Loucy (cell line): ENCODE data around the gene KREMEN1.

ENCODE experiments used
- CTCF ChIP-seq: fragments of 200-600 bp; sonication (generic); conservative IDR thresholded peaks from 2 replicates; pipeline ENCODE4 v1.5.1; 2014; ENCODE audit warnings: mild to moderate bottlenecking, antibody characterized with exemption, low read length
- EZH2phosphoT487 ChIP-seq: fragments of 200-600 bp; IDR thresholded peaks from 2 replicates; pipeline ENCODE4 v1.6.1; 2018; ENCODE audit warnings: antibody characterized with exemption, mild to moderate bottlenecking, moderate library complexity, borderline replicate concordance

- TF ChIP-seq CTCF (no peak), EZH2phosphoT487 (no peak)
These were observed 46.3 kb upstream of the KREMEN1 start for GRCh38 chr22:29026579-29026978.
